A549 (cell line): ENCODE data around the gene MCTP1.

Source experiments
- CTCF ChIP-seq: fragments of >200 bp; sonication (Bioruptor Twin); formaldehyde crosslinking; IDR thresholded peaks from 3 replicates; pipeline ENCODE4 v1.5.1; 2016
- EP300 ChIP-seq, 2 experiments: fragments of >200 bp; sonication (Bioruptor Twin); formaldehyde crosslinking; IDR thresholded peaks; 2 replicates in 1 of 2; 3 replicates in 1 of 2; pipeline ENCODE4 v1.6.1; 2016 to 2017
- HMGXB4 ChIP-seq: fragments of 250-450 bp; sonication (Bioruptor Pico); IDR thresholded peaks from 2 replicates; pipeline ENCODE4 v1.5.0; 2021; ENCODE audit warnings: mild to moderate bottlenecking, moderate library complexity, borderline replicate concordance
- POLR2A ChIP-seq: IDR thresholded peaks from 2 replicates; pipeline ENCODE4 v1.6.1; 2012; ENCODE audit warnings: mild to moderate bottlenecking, low read length
- ZFP36 ChIP-seq: fragments of 450-650 bp; IDR thresholded peaks from 2 replicates; pipeline ENCODE4 v1.6.1; 2014; ENCODE audit warnings: borderline replicate concordance; ENCODE audit not compliant: partially characterized antibody
- TF ChIP-seq, protein P1 (sequence below): fragments of 200-600 bp; sonication (generic); IDR thresholded peaks from 2 replicates; pipeline ENCODE4 v1.6.1; 2016; ENCODE audit warnings: antibody characterized with exemption, mild to moderate bottlenecking, moderate library complexity

DNA sequence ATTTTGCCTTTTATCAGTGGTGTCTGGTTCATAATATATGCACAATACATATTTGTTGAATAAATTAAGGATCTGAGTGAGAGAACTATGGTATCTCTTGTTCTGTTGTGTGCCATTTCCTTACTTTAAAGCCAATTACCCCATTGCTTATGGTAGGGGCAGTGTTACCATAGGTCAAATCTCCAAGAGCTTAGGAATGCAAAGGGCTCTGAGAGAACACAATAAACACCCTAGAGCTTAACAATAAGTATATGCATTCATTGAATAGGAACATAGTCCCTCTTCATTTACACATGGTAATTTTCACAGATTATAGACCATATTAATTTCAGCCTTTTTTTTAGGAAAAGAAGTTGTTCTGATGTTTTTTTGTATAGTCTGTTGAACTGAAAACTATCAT lies 112.2 kb downstream of the MCTP1 start:
- TF ChIP-seq EP300 (IDR thresholded peaks at IDR 0.05) (no peak), ZFP36 (no peak), POLR2A (no peak), CTCF (no peak), HMGXB4 (no peak)
- TF ChIP-seq, protein P1, sequence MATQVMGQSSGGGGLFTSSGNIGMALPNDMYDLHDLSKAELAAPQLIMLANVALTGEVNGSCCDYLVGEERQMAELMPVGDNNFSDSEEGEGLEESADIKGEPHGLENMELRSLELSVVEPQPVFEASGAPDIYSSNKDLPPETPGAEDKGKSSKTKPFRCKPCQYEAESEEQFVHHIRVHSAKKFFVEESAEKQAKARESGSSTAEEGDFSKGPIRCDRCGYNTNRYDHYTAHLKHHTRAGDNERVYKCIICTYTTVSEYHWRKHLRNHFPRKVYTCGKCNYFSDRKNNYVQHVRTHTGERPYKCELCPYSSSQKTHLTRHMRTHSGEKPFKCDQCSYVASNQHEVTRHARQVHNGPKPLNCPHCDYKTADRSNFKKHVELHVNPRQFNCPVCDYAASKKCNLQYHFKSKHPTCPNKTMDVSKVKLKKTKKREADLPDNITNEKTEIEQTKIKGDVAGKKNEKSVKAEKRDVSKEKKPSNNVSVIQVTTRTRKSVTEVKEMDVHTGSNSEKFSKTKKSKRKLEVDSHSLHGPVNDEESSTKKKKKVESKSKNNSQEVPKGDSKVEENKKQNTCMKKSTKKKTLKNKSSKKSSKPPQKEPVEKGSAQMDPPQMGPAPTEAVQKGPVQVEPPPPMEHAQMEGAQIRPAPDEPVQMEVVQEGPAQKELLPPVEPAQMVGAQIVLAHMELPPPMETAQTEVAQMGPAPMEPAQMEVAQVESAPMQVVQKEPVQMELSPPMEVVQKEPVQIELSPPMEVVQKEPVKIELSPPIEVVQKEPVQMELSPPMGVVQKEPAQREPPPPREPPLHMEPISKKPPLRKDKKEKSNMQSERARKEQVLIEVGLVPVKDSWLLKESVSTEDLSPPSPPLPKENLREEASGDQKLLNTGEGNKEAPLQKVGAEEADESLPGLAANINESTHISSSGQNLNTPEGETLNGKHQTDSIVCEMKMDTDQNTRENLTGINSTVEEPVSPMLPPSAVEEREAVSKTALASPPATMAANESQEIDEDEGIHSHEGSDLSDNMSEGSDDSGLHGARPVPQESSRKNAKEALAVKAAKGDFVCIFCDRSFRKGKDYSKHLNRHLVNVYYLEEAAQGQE: no peak
